Fibroblast of skin of back (primary cell): ENCODE data around the gene ING3. TPM values are rescaled to one million over a fixed set of nuclear protein-coding genes. Genes with fewer than 3 reads are reported as not detected.

Source experiments
- DNase-seq: peaks from one replicate; pipeline ENCODE4 v3.0.0-alpha.2; 2013
- polyA plus RNA-seq, 2 experiments: library from polyadenylated mRNA; unstranded; fragments of 120-200 nt; gene quantifications; one replicate each; pipeline ENCODE4 v1.2.1, GENCODE V29; 2013; ENCODE audit not compliant: insufficient read length in 2 of 2

ING3 gene
- 12.6 TPM for polyA plus RNA-seq (2013, experiment 1 of 2; ENCODE audit: insufficient read length)
- polyA plus RNA-seq (2013, experiment 2 of 2; ENCODE audit: insufficient read length): 8.7 TPM

- peak; percentile 97 for DNase-seq
Observed at GRCh38 chr7:120950539-120951308, at the start of gene ING3. ING3 (plus strand) TSS chr7:120950777; CDS start chr7:120950897, 120 bp downstream.

GRCh38 chr7:120915314-120916105 is 35.1 kb upstream of the ING3 start:
- no peak for DNase-seq

DNA sequence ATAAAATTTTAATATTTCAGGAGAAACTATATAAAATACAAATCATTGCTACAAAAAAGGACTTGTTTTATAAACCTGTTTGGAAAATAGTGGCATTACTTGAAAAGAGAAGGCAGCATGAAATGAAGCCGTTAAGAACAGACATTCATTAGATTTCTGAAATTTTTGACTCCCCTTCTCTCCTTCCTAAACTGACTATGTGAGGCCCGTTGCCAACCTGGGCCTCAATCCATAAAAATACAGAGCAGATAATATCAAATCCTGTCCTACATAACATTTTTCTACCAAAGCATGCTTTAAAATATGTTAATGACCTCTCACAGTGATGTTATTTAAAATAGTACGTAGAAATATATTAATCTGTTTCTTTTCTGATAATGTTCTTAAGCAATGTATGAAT is 34.5 kb upstream of the ING3 start:
- no peak for DNase-seq

DNA sequence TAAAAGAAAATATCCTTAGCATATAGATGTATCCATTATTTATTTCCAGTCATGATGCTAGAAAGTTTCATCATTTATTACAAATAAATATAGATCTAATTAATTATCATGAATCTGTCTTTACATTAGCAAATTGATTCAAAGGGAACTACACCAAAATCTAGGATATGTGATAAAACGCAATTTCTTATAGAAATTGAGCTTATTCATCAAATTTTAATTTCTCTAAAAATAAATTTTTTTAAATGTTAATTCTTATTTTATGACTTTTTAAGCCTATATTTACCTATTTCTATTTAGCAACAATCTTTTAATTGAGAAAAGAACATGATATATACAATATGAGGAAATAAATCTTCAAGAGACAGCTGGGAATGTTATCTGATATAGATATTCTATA is 34.0 kb upstream of the ING3 start:
- DNase-seq: no peak

- DNase-seq: no peak
Observed at GRCh38 chr7:120919466-120919865, 31.1 kb upstream of the ING3 start.

DNA sequence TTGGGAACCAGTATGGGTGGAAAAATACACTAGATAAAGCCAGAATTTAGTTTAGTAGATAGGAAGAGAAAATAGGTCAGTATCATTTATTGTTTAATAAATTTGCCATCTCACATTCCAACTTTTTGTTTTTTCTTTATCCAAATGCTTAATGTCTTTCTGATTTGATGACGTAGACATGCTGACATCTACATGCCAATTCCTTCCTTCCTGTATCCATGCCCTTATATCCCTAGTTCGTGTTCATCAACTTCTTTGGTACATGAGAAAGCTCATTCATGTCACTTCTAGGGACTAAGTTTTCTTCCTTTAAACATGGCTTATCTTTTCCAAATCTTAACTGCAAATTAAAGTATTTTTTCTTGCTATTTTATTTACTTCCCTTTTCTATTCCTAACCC is 30.5 kb upstream of the ING3 start:
- no peak for DNase-seq

DNA sequence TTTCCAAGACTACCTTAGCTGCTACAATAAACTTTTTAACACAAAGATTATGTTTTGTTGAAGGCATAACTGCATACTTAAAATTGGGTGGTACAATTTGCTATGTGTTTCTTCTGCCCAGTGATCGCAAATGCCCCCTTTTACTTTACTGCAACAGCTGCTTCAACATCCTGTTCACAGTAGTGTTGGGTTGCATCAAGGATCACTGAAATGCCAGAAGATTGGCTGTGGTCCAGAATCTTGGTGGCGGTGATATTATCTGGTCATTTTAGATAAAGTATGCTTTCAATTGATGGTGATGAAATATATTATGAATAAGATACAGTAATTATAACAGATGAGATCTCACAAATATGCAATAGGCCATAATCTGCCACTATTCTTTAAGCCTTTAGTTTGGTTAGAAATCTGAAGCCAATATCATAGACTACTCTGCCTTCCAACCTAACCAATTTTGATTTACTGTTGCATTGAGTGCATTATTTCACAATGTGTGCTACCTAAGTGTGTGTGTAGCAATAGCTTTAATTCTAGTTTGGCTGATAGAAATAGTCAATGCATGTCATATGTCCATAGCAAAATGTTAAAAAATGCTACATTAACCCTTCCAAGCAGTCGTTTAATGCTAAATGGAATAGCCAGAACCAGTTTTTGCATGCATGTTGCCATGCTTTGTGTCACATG is 29.8 kb upstream of the ING3 start:
- no peak for DNase-seq

DNA sequence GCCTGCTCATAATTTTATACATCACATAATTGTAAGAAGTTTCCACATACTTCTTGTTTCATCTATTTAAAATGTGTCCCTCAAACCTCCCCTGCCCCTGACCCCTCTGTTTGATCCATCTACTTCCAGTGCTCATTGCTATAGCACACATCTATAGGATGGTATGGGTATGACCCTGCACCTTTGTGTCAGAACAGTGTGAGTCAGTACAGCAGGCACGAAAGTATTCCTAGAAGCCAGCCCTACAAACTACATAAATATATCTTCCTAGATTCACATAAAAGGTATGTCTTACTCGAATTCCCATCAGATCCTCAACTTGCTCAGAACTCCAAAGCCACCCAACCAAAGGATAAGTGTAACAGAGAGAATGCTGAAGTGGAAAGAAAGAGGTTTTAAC is 25.7 kb upstream of the ING3 start:
- DNase-seq: no peak

DNA sequence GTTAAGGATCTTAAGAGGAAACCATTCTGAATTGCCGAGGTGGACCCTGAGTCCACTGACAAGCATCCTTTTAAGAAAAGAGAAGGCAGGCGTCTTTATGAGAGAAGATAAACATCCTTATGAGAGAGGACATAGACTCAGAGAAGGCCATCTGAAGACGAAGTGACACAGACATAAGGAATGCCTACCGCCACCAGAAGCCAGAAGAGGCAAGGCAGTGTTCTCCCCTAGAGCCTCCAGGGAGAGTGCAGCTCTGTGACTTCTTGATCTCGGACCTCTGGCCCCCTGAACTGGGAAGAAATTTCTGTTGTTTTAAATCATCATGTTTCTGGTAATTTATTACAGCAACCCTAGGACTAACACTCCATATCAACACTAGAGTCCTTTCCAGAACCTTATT is 25.2 kb upstream of the ING3 start:
- DNase-seq: no peak

DNA sequence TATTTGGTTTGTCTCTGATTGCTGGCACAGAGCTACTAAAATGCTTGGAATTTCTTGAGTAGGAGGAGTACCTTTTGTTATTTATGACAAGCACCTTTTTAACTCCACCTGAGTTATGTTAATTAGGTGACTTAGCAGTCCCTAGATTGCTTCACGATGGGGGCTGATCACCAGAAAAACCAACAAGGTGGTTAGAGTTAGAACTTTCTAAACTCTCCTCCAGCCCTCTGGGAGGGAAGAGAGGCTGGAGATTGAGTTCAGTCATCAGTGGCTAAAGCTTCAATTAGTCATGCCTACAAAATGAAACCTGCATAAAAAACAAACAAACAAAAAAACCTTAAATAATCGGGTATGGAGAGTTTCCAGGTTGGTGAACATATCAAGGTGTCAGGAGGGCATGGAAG is 23.6 kb upstream of the ING3 start:
- DNase-seq: no peak

DNA sequence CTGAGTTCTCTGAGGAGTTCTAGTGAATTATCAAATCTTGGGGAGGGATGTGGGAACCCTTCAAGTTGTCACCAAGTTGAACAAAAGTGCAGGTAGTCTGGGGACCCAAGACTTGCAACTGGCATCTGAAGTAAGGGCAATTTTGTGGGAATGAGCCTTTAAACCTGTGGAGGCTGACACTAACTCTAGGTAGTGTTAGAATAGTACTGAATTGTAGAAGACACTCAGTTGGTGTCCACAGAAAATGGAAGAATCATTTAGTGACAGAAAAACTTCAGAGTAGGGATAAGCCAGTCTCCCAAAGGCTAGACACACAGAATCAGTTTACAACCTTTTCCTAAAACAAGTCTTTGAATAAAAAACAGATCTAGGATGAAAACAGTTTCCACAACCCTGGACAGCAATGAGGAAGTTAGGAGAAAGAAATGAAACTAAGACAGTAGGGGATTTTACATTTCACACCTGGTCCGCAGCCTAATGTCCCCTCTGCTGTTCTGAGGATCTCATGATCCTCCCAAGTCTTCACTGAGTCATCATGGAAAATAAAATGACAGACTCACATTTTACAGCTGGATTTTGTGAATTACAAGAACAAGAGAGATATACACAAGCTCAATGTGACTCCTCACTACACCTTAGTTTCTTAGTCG is 23.0 kb upstream of the ING3 start:
- no peak for DNase-seq

DNA sequence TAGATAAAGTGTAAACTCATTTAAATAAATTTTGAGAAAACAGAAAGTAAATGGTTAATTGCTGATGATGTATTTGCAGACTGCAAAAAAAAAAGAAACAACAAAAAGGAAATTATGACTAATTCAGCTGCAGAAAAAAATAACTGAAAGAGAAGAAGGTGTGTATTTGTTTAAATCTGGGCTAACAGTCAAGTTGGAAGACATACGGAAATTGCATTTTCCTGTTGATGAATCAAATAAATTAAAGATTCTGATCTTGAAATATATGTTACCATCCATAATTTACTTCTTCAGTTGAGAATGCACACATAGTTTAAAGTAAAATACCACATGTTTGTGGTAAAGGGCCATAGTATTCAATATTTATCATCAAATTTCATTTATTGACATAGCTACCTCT is 19.3 kb upstream of the ING3 start:
- no peak for DNase-seq

DNA sequence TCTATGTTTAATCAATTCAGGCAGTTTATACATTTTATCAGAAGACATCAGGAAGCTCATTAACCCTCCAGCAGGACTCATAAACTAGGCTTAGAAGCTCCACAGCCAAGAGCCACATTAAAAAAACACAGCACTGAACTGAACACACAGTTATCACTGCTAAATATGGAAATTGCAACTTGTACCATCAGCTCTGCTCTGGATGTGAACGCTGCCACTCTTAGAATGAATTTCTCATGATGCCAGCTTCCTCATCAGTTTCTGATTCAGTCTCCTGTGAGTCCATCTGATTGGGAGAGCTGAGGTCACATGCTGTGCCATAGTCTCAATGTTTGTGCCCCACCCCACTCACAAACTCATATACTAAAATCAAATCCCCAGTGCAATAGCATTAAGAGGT is 17.1 kb upstream of the ING3 start:
- no peak for DNase-seq

- no peak for DNase-seq
Observed at GRCh38 chr7:120939345-120939744, 11.2 kb upstream of the ING3 start.

- peak; percentile 8 for DNase-seq
Observed at GRCh38 chr7:120941064-120941463, 9.5 kb upstream of the ING3 start.

DNA sequence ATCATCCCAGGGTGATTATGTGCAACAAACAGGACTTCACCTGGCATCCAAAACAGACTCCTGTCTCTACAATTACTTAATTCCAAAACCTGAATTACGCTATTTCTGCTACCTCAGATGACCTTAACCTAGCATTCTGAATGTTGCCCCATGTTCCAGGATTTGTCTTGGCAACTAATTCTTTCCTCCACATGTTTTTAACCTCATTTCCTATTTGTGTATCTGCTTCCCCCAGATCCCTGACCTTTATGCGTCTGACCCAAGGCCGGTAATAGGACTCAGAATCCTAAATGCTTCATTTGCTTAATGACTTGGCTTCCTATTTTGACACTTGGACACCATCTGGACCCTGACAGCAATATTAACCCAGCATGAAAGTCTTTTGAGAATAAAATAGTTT is 8.7 kb upstream of the ING3 start:
- DNase-seq: no peak

GRCh38 chr7:120942861-120943260 is 7.7 kb upstream of the ING3 start:
- no peak for DNase-seq

DNA sequence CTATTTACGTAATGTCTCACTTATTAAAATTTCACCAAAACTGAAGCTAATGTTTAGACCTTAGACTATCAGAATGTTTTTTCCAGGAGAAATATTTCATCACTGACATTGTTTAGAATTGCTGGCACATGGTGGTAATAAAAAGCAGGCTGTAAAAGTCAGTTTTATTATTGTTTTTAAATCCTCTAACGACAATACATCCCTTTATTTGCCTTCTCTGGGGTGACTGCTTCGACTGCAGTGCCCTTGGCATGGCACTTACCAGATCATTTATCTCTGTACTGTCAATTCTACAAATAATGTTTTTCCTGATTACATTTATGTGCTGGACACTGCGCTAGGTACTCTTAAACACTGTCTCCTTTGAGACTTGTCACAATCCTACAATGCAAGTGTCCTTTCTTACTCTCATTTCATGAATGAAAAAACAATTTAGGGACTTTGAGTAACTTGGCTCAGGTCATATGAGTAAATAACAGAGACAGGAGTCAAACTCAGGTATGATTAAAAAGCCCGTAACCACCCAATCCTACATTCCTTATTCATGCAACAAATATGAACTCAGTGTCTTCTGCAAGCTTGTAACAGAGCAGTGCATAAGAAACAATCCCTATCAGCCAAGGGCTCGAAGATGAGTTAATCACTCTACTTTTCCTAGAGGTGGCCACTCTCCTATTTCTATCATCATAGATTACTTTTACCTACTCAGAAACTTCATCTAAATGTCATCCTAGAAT is 5.6 kb upstream of the ING3 start:
- no peak for DNase-seq

DNA sequence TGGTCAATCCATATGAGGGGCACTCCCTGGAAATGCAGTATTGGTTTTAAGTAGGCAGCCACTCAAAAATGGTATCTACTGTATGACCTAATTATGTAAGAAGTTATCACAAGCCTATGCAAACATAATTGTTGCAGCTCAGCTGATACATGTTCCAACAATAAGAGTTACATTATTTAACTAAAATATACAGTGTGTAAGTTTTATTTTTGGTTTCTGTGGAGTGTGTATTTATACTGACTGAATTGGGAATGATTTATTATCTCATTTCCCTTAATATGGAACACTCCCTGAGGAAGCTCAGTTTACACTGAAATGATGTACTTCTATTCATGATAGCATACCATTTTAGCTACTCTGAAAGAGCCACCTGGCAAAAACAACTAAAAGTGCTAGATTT is 2.6 kb upstream of the ING3 start:
- DNase-seq: no peak

DNA sequence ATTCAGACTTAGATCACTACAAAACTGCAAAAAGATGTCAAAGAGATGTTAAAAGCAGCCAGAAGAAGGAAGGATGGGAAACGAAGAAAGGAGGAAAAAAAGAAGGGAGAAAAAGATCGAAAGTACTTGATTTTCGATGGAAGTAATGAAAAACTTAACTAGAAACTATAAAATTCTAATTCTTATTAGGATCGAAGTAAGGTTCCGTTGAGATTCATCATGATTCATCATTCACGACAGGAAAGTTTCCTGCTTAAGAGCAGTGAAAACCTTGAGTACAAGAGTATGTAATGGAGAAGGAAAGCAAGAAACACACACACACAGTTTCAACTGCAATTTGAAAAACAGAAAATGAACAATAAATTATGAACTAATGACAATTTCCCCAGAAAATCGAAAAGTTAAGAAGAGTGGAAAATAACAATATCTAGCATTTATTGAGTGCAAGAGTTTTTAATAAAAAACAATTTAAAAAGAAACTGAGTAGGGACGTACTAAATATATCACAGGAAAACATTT is 1.1 kb upstream of the ING3 start:
- no peak for DNase-seq

GRCh38 chr7:120949998-120950538 is 509 bp upstream of the ING3 start:
- no peak for DNase-seq

DNA sequence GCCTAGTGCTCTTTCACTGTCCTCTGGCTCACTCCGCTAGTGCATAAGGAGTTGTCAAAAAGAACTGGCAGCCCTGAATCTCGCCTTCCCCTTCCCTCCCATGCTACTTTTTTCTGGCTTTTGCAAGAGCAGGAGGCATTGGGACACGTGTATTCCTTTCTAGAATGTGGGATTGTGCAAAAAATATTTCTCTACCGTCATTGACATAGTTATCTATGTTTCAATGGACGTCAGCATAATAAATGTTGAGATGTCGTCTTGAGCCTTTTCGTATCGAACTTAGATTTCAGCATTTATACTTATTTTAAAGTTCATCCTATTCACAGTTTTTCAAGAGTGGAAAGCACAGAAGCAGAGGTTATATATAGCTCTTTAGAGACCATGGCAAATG is 727 bp downstream of the ING3 start:
- DNase-seq: no peak
